NT2/D1 (cell line): Measurements from ENCODE around the gene ASL.
A peak's percentile ranks its signal among the peaks of the same experiment; 100 is the strongest.
"Not testable (repeated sequence)": the region's sequence is repeated elsewhere in the genome, so short reads cannot be mapped to it uniquely, and the experiment has no call there.

Experiments used
- DNase-seq: peaks from one replicate; pipeline ENCODE4 v3.0.0-alpha.2; 2011; ENCODE audit warnings: low read depth, low spot score
- H3K27me3 ChIP-seq: 2 replicates; pipeline ENCODE4 v1.6.0; 2011; ENCODE audit warnings: mild to moderate bottlenecking; ENCODE audit not compliant: insufficient read length, insufficient read depth
- H3K36me3 ChIP-seq: 2 replicates; pipeline ENCODE4 v1.6.1; 2011; ENCODE audit warnings: mild to moderate bottlenecking, low read length, mixed read lengths; ENCODE audit not compliant: insufficient read depth, insufficient read length
- H3K4me1 ChIP-seq: 2 replicates; pipeline ENCODE4 v1.5.1; 2011; ENCODE audit not compliant: insufficient read depth, insufficient read length
- H3K4me3 ChIP-seq: 2 replicates; pipeline ENCODE4 v1.5.1; 2011; ENCODE audit warnings: low read depth; ENCODE audit not compliant: insufficient read length
- H3K9ac ChIP-seq: 2 replicates; pipeline ENCODE4 v1.6.0; 2011; ENCODE audit warnings: low read depth; ENCODE audit not compliant: insufficient read length
- H3K9me3 ChIP-seq: 2 replicates; pipeline ENCODE4 v1.5.1; 2011; ENCODE audit warnings: mild to moderate bottlenecking, low read length; ENCODE audit not compliant: insufficient read depth
- SUZ12 ChIP-seq: IDR thresholded peaks from 2 replicates; pipeline ENCODE4 v1.6.1; 2011; ENCODE audit not compliant: insufficient read length, insufficient read depth; ENCODE audit errors: extremely low read depth
- YY1 ChIP-seq: IDR thresholded peaks from 2 replicates; pipeline ENCODE4 v1.6.1; 2011; ENCODE audit not compliant: insufficient read length, insufficient read depth
- ZNF274 ChIP-seq: IDR thresholded peaks from 2 replicates; pipeline ENCODE4 v1.6.1; 2011; ENCODE audit warnings: mild to moderate bottlenecking, low read depth, low read length

The ASL gene

DNA sequence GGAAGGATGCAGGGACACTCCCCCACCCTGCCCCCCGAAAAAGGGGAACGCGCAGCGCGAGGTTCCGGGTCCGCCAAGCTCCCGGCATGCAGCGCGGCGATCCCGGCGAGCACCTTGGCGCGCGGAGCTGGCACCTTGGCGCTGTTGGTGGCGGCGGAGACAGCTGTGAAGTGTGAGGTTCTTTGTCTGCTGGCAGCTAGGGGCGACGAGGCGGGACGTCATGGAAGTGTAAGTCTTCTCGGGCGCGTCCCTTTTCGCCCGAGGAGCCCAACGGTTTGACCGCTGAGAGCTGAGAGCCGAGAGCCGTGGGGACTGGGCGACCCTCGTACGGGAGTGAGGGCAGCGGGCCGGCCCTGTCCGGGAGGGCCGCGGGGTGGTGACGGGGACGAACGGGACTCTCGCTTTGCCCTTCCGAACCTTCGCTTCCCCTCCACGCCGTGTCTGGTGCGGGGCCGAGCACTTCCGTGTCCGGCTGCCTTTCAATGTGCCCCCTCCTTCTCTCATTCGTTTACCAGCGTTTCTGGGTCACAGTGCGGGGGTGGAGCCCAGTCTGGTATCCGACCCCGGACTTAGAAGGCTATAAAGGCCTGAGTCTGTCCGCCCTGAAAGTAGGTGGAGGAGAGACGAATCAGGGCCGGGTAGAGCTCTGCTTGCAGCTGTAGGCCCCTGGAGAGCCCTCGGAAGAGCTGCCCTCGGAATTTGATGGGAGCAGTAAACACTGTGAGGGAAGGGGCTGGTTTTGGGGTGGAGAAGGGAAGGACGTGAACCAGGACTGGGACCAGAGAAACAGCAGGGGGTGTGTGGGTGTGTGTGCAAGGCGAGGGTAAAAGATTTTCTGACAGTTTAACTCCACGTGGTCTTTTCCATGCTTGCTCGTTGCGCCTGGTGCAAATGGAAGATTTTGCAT lies 39.4 kb downstream of the ASL start, which contains the start of gene CRCP:
TSS of gene CRCP (plus strand) at position 105 of the 907 bp plus-strand sequence. CDS start at position 221, 116 bp downstream.
- Histone ChIP-seq H3K36me3 (peaks cover 30% of the 10 kb centered on the region), H3K9me3 (no peaks in the 10 kb centered on the region), H3K9ac (peak within 1 kb of the TSS; percentile 99), H3K27me3 (no peaks in the 10 kb centered on the region), H3K4me3 (peak within 1 kb of the TSS; percentile 96), H3K4me1 (peaks cover 3% of the 10 kb centered on the region)
- no peak for TF ChIP-seq YY1
- TF ChIP-seq SUZ12 = no peak
- TF ChIP-seq ZNF274 = no peak
- DNase-seq = peak; percentile 62

GRCh38 chr7:66116680-66117420 lies 41.2 kb downstream of the ASL start:
- H3K36me3 ChIP-seq = peaks cover 36% of the 10 kb centered on the region
- H3K9me3 ChIP-seq, DNase-seq, H3K27me3 ChIP-seq, H3K4me1 ChIP-seq, H3K4me3 ChIP-seq, H3K9ac ChIP-seq: not testable (repeated sequence)

GRCh38 chr7:66118603-66119002 lies 43.0 kb downstream of the ASL start:
- H3K4me1 ChIP-seq = no peaks in the 10 kb centered on the region
- H3K27me3 ChIP-seq = no peaks in the 10 kb centered on the region
- no peak overlapping the region for H3K9ac ChIP-seq
- TF ChIP-seq YY1 (no peak), SUZ12 (no peak), ZNF274 (no peak)
- no peak overlapping the region for H3K4me3 ChIP-seq
- no peak for DNase-seq
- H3K36me3 ChIP-seq = peaks cover 37% of the 10 kb centered on the region
- no peaks in the 10 kb centered on the region for H3K9me3 ChIP-seq

DNA sequence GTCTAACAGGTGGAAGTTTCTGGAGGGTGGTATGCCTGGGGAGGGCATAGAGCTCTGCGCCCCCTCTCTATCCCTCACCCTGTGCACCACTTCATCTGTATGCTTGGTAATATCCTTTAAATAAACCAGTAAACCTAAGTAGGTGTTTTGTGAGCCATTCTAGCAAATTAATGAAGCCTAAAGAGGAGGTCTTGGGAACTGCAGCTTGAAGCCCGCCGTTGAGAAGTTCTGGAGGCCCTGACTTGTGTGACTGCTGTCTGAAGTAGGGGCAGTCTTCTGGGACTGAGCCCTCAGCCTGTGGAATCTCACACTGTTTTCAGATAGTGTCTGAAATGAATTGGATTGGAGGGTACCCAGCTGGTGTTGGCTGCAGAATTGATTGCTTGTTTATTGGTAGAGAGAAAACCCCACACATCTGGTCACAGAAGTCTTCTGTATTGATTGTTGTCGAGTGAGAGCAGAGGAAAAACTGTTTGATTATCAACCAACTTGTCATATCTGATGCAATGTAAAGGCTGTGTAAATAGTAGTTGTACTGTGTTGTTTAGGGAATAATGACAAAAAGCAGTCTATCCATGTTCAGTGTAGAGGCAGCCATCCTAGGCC lies 43.7 kb downstream of the ASL start:
- H3K36me3 ChIP-seq = peaks cover 37% of the 10 kb centered on the region
- no peaks in the 10 kb centered on the region for H3K9me3 ChIP-seq
- no peak for DNase-seq
- H3K9ac ChIP-seq = no peak overlapping the region
- H3K4me3 ChIP-seq = no peak overlapping the region
- H3K4me1 ChIP-seq = no peaks in the 10 kb centered on the region
- H3K27me3 ChIP-seq = no peaks in the 10 kb centered on the region
- TF ChIP-seq SUZ12 (no peak), YY1 (no peak)

DNA sequence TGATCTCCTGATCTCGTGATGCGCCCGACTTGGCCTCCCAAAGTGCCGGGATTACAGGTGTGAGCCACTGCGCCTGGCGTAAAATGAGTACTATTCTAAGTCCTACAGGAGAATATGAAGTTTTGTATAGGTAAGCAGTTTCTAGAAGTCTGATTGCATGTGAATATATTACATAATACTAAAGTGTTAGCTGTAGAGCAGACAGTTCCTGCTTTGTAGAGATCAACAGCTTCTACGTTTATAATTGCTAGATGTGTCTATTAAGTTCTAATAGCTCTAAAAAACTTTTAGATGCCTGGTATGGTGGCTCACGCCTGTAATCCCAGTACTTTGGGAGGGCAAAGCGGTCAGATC lies 47.5 kb downstream of the ASL start:
- Histone ChIP-seq H3K9ac (no peak overlapping the region), H3K4me3 (no peak overlapping the region), H3K9me3 (no peaks in the 10 kb centered on the region), H3K36me3 (peaks cover 28% of the 10 kb centered on the region), H3K27me3 (no peaks in the 10 kb centered on the region), H3K4me1 (no peaks in the 10 kb centered on the region)
- no peak for TF ChIP-seq YY1
- no peak for DNase-seq

DNA sequence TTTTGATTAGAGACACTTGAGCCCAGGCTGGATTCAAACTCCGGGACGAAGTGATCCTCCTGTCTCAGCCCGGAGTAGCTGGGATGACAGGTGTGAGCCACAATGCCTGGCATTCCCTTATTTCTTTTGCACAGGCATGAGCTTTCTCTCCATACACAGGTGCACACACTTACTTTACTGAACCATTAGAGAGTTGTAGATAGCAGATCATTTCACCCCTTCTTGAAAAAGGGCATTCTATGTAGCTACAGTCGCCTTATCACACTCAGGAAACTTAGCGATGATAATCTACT lies 48.9 kb downstream of the ASL start:
- not testable (repeated sequence) for H3K9ac ChIP-seq, H3K27me3 ChIP-seq, H3K4me3 ChIP-seq, H3K4me1 ChIP-seq, DNase-seq, H3K9me3 ChIP-seq
- peaks cover 20% of the 10 kb centered on the region for H3K36me3 ChIP-seq

DNA sequence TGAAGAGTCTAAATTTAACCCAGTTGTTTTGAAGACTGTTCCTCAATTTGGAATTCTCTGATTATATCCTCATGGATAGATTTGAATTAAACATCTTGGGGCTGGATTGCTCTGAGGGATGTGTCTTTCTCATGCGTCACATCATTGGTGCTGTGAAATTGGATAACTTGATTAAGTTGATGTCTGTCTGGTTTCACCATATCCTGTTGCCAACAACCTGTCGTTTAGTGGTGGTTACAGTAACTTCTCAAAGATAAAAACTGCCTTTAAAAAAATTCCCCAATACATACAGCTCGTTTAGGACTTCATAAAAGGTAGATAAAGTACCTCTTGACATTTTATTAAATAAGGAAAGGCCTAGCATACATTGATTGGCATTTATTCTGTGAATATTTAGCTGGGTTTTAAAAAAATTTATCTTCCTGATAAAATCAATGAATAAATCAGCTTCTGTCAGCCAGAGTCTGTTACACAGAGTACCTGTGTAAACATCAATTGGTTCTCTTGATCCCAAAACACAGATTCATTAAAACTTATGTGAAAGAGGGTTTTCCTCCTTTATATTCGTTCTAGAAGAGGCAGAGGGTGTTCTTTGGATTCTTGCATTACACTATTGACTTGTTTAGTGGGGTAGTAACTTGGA lies 49.6 kb downstream of the ASL start:
- H3K4me3 ChIP-seq = no peak overlapping the region
- no peaks in the 10 kb centered on the region for H3K9me3 ChIP-seq
- no peak overlapping the region for H3K9ac ChIP-seq
- TF ChIP-seq ZNF274 (no peak), YY1 (no peak), SUZ12 (no peak)
- H3K4me1 ChIP-seq = no peaks in the 10 kb centered on the region
- DNase-seq = no peak
- H3K36me3 ChIP-seq = peaks cover 26% of the 10 kb centered on the region
- H3K27me3 ChIP-seq = no peaks in the 10 kb centered on the region

DNA sequence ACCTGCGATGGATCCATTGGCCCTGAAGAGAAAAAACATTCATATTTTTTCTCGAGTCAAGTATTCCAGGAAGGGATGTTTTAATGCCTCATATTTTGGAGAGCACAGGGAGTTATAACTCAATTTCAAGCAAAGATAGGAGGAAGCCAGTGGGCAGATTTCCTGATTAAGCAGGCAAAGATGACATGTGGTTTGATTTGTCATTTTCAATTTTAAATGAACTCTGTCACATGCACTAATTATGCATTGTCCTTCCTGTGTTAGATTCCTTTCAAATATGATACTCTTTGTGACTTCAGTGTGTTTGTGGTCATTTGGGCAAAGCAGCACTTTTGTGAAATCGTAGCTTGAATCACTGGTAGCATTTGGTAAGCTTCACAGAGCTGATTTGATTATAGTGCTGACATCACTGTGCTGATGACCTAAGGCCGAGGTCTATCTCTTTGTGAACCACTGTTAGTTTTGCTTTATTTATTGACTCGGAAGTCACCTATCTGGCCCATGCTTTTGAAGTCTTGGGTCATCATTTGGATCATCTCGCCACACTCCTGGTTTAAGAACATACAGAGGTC lies 50.2 kb downstream of the ASL start:
- H3K9me3 ChIP-seq, DNase-seq, H3K4me3 ChIP-seq, H3K9ac ChIP-seq, H3K27me3 ChIP-seq, H3K4me1 ChIP-seq: not testable (repeated sequence)
- H3K36me3 ChIP-seq = peaks cover 33% of the 10 kb centered on the region

DNA sequence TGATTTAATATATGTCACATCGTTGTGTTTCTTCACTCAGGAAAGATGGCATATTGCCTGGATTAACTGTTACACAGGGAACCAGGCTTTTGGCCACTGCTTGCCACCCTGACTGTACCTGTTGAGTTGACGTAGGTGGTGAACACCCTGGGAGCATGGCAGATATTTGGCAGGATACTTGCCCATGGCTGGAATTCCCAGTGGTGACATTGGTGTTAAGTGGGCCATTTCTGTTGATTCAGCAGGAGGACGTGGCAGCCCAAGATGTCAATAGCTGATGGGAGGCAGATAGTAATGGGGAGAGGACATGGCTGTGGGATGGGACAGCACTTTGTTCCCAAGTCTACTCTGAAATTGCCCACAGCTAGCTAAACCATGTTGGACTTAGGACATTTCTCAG lies 51.6 kb downstream of the ASL start:
- H3K4me1 ChIP-seq, H3K9ac ChIP-seq, H3K27me3 ChIP-seq, DNase-seq, H3K4me3 ChIP-seq, H3K9me3 ChIP-seq: not testable (repeated sequence)
- peaks cover 39% of the 10 kb centered on the region for H3K36me3 ChIP-seq
